Measurements from ENCODE around the gene HDAC8. TPM values are rescaled to one million over a fixed set of nuclear protein-coding genes. Genes with fewer than 3 reads are reported as not detected.

HDAC8 gene
- total RNA-seq, 1 experiment from 2014 or later, result 26.2 TPM

GRCh38 chrX:72347366-72347765 is 225.3 kb downstream of the HDAC8 start:
- ChIA-PET CTCF (no interaction called here), POLR2A (no interaction called here)
- no peaks in the 10 kb centered on the region for H3K9me3 ChIP-seq
- no peaks in the 10 kb centered on the region for H3K4me1 ChIP-seq
- no TSS peak for BruUV-seq (replicated peaks)
- no peaks in the 10 kb centered on the region for H3K27me3 ChIP-seq (replicated peaks; ENCODE audit: control insufficient read depth, insufficient read depth, low read length)
- no peaks in the 10 kb centered on the region for H3K36me3 ChIP-seq (ENCODE audit: control insufficient read depth, insufficient read depth, low read length)
- intact Hi-C loops (cut with micrococcal nuclease; ENCODE audit: unreplicated experiment), result no loop called here
- no peak for DNase-seq
- H3K27me3 Mint-ChIP-seq (ENCODE audit: insufficient read depth, unreplicated experiment), result no peaks in the 10 kb centered on the region
- H3K9me3 Mint-ChIP-seq (ENCODE audit: unreplicated experiment), result no peaks in the 10 kb centered on the region
- no peaks in the 10 kb centered on the region for H3K36me3 Mint-ChIP-seq (ENCODE audit: insufficient read depth, unreplicated experiment)
- H3K4me3 ChIP-seq (ENCODE audit: low read depth, low read length), result no peak overlapping the region
- TF ChIP-seq CTCF (IDR thresholded peaks at IDR 0.05; ENCODE audit: insufficient read depth in 1 of 2, low read depth in 1 of 2, low read length in 1 of 2, severe bottlenecking in 1 of 2, unreplicated experiment in 1 of 2), result no peak
- no peaks in the 10 kb centered on the region for H3K4me1 Mint-ChIP-seq (ENCODE audit: low read depth, unreplicated experiment)
- no peak overlapping the region for H3K27ac Mint-ChIP-seq (ENCODE audit: unreplicated experiment)
- no peak overlapping the region for H3K4me3 Mint-ChIP-seq (ENCODE audit: unreplicated experiment)

GRCh38 chrX:72346302-72346949 is 226.2 kb downstream of the HDAC8 start:
- CTCF ChIA-PET, result no interaction called here

GRCh38 chrX:72340626-72341025 is 232.0 kb downstream of the HDAC8 start:
- H3K27ac Mint-ChIP-seq (ENCODE audit: unreplicated experiment), result no peak overlapping the region
- intact Hi-C loops (cut with micrococcal nuclease; ENCODE audit: unreplicated experiment), result no loop called here
- no peaks in the 10 kb centered on the region for H3K9me3 ChIP-seq
- no peak for TF ChIP-seq CTCF (IDR thresholded peaks at IDR 0.05; ENCODE audit: insufficient read depth in 1 of 2, low read depth in 1 of 2, low read length in 1 of 2, severe bottlenecking in 1 of 2, unreplicated experiment in 1 of 2)
- H3K4me1 Mint-ChIP-seq (ENCODE audit: low read depth, unreplicated experiment), result no peaks in the 10 kb centered on the region
- BruUV-seq (replicated peaks), result no TSS peak
- no peaks in the 10 kb centered on the region for H3K36me3 ChIP-seq (ENCODE audit: control insufficient read depth, insufficient read depth, low read length)
- no peaks in the 10 kb centered on the region for H3K27me3 Mint-ChIP-seq (ENCODE audit: insufficient read depth, unreplicated experiment)
- H3K4me3 Mint-ChIP-seq (ENCODE audit: unreplicated experiment), result no peak overlapping the region
- H3K36me3 Mint-ChIP-seq (ENCODE audit: insufficient read depth, unreplicated experiment), result no peaks in the 10 kb centered on the region
- no peaks in the 10 kb centered on the region for H3K27me3 ChIP-seq (replicated peaks; ENCODE audit: control insufficient read depth, insufficient read depth, low read length)
- DNase-seq, result no peak
- H3K4me3 ChIP-seq (ENCODE audit: low read depth, low read length), result no peak overlapping the region
- CTCF ChIA-PET, result no interaction called here
- POLR2A ChIA-PET, result no interaction called here
- H3K9me3 Mint-ChIP-seq (ENCODE audit: unreplicated experiment), result no peaks in the 10 kb centered on the region
- H3K4me1 ChIP-seq, result no peaks in the 10 kb centered on the region

More at GRCh38 chrX:72346302-72346949, 226.2 kb downstream of the HDAC8 start:
- H3K36me3 Mint-ChIP-seq (ENCODE audit: insufficient read depth, unreplicated experiment), result no peaks in the 10 kb centered on the region
- no peak overlapping the region for H3K4me3 Mint-ChIP-seq (ENCODE audit: unreplicated experiment)
- no peaks in the 10 kb centered on the region for H3K27me3 Mint-ChIP-seq (ENCODE audit: insufficient read depth, unreplicated experiment)
- intact Hi-C loops (cut with micrococcal nuclease; ENCODE audit: unreplicated experiment), result no loop called here
- no peak for TF ChIP-seq CTCF (IDR thresholded peaks at IDR 0.05; ENCODE audit: insufficient read depth in 1 of 2, low read depth in 1 of 2, low read length in 1 of 2, severe bottlenecking in 1 of 2, unreplicated experiment in 1 of 2)
- Histone ChIP-seq H3K27me3 (replicated peaks; ENCODE audit: control insufficient read depth, insufficient read depth, low read length) (no peaks in the 10 kb centered on the region), H3K4me1 (no peaks in the 10 kb centered on the region), H3K4me3 (ENCODE audit: low read depth, low read length) (no peak overlapping the region), H3K9me3 (no peaks in the 10 kb centered on the region), H3K36me3 (ENCODE audit: control insufficient read depth, insufficient read depth, low read length) (no peaks in the 10 kb centered on the region)
- no peaks in the 10 kb centered on the region for H3K9me3 Mint-ChIP-seq (ENCODE audit: unreplicated experiment)
- POLR2A ChIA-PET, result no interaction called here
- H3K27ac Mint-ChIP-seq (ENCODE audit: unreplicated experiment), result no peak overlapping the region
- BruUV-seq (replicated peaks), result no TSS peak
- DNase-seq, result no peak
- no peaks in the 10 kb centered on the region for H3K4me1 Mint-ChIP-seq (ENCODE audit: low read depth, unreplicated experiment)

Data from Caco-2 (cell line).